ENCODE measurements around the gene SLC15A1. TPM values are rescaled to one million over a fixed set of nuclear protein-coding genes. Genes with fewer than 3 reads are reported as not detected.

The SLC15A1 gene
- not detected for total RNA-seq

GRCh38 chr13:98752467-98753290, at the start of gene SLC15A1:
Gene SLC15A1 (minus strand): TSS chr13:98752672. CDS start chr13:98752598, 74 bp downstream.
- DNase-seq (no peak), ATAC-seq (peak; percentile 25 to 46)
- Mint-ChIP-seq H3K4me3 (no peak within 1 kb of the TSS), H3K9me3 (peaks cover 10% of the 10 kb centered on the region), H3K4me1 (ENCODE audit: low read depth) (peaks cover 2% of the 10 kb centered on the region), H3K36me3 (ENCODE audit: insufficient read depth) (no peaks in the 10 kb centered on the region), H3K27me3 (ENCODE audit: low read depth) (peaks cover 62% of the 10 kb centered on the region)

- DNase-seq: no peak
- no peaks in the 10 kb centered on the region for H3K4me1 Mint-ChIP-seq (ENCODE audit: low read depth)
- no peak overlapping the region for H3K4me3 Mint-ChIP-seq
- no peaks in the 10 kb centered on the region for H3K27me3 Mint-ChIP-seq (ENCODE audit: low read depth)
- H3K9me3 Mint-ChIP-seq: no peaks in the 10 kb centered on the region
- ATAC-seq: no peak
- H3K36me3 Mint-ChIP-seq (ENCODE audit: insufficient read depth): peaks cover 54% of the 10 kb centered on the region
Observed at GRCh38 chr13:98801626-98802418, 49.4 kb upstream of the SLC15A1 start.

- ATAC-seq (no peak), DNase-seq (no peak)
- Mint-ChIP-seq H3K4me3 (no peak overlapping the region), H3K27me3 (ENCODE audit: low read depth) (no peaks in the 10 kb centered on the region), H3K36me3 (ENCODE audit: insufficient read depth) (peaks cover 60% of the 10 kb centered on the region), H3K9me3 (no peaks in the 10 kb centered on the region), H3K4me1 (ENCODE audit: low read depth) (no peaks in the 10 kb centered on the region)
Observed at GRCh38 chr13:98800078-98800477, 47.6 kb upstream of the SLC15A1 start.

- H3K9me3 Mint-ChIP-seq: no peaks in the 10 kb centered on the region
- DNase-seq (no peak), ATAC-seq (no peak)
- no peak overlapping the region for H3K4me3 Mint-ChIP-seq
- H3K36me3 Mint-ChIP-seq (ENCODE audit: insufficient read depth): peaks cover 63% of the 10 kb centered on the region
- no peaks in the 10 kb centered on the region for H3K27me3 Mint-ChIP-seq (ENCODE audit: low read depth)
- no peaks in the 10 kb centered on the region for H3K4me1 Mint-ChIP-seq (ENCODE audit: low read depth)
Observed at GRCh38 chr13:98798849-98799645, 46.6 kb upstream of the SLC15A1 start.

- DNase-seq: no peak
- no peaks in the 10 kb centered on the region for H3K27me3 Mint-ChIP-seq (ENCODE audit: low read depth)
- peaks cover 69% of the 10 kb centered on the region for H3K36me3 Mint-ChIP-seq (ENCODE audit: insufficient read depth)
- no peaks in the 10 kb centered on the region for H3K4me1 Mint-ChIP-seq (ENCODE audit: low read depth)
- H3K4me3 Mint-ChIP-seq: no peak overlapping the region
- no peaks in the 10 kb centered on the region for H3K9me3 Mint-ChIP-seq
- no peak for ATAC-seq
Observed at GRCh38 chr13:98797456-98797855, 45.0 kb upstream of the SLC15A1 start.

GRCh38 chr13:98796798-98797197, 44.3 kb upstream of the SLC15A1 start:
- H3K9me3 Mint-ChIP-seq: no peaks in the 10 kb centered on the region
- H3K27me3 Mint-ChIP-seq (ENCODE audit: low read depth): no peaks in the 10 kb centered on the region
- no peaks in the 10 kb centered on the region for H3K4me1 Mint-ChIP-seq (ENCODE audit: low read depth)
- ATAC-seq: no peak
- peaks cover 73% of the 10 kb centered on the region for H3K36me3 Mint-ChIP-seq (ENCODE audit: insufficient read depth)
- H3K4me3 Mint-ChIP-seq: no peak overlapping the region
- no peak for DNase-seq

- ATAC-seq (no peak), DNase-seq (no peak)
- Mint-ChIP-seq H3K4me1 (ENCODE audit: low read depth) (no peaks in the 10 kb centered on the region), H3K4me3 (no peak overlapping the region), H3K9me3 (no peaks in the 10 kb centered on the region), H3K27me3 (ENCODE audit: low read depth) (no peaks in the 10 kb centered on the region), H3K36me3 (ENCODE audit: insufficient read depth) (peaks cover 75% of the 10 kb centered on the region)
Observed at GRCh38 chr13:98796191-98796590, 43.7 kb upstream of the SLC15A1 start.

GRCh38 chr13:98795220-98795619, 42.7 kb upstream of the SLC15A1 start:
- no peak for DNase-seq
- H3K4me1 Mint-ChIP-seq (ENCODE audit: low read depth): no peaks in the 10 kb centered on the region
- H3K9me3 Mint-ChIP-seq: no peaks in the 10 kb centered on the region
- H3K36me3 Mint-ChIP-seq (ENCODE audit: insufficient read depth): peaks cover 75% of the 10 kb centered on the region
- ATAC-seq: no peak
- no peaks in the 10 kb centered on the region for H3K27me3 Mint-ChIP-seq (ENCODE audit: low read depth)
- no peak overlapping the region for H3K4me3 Mint-ChIP-seq

- Mint-ChIP-seq H3K36me3 (ENCODE audit: insufficient read depth) (peaks cover 69% of the 10 kb centered on the region), H3K27me3 (ENCODE audit: low read depth) (no peaks in the 10 kb centered on the region), H3K9me3 (peaks cover 4% of the 10 kb centered on the region), H3K4me1 (ENCODE audit: low read depth) (no peaks in the 10 kb centered on the region), H3K4me3 (no peak overlapping the region)
- ATAC-seq (no peak), DNase-seq (no peak)
Observed at GRCh38 chr13:98794498-98794897, 42.0 kb upstream of the SLC15A1 start.

- peaks cover 4% of the 10 kb centered on the region for H3K9me3 Mint-ChIP-seq
- H3K27me3 Mint-ChIP-seq (ENCODE audit: low read depth): peaks cover 2% of the 10 kb centered on the region
- DNase-seq (no peak), ATAC-seq (no peak)
- H3K4me3 Mint-ChIP-seq: no peak overlapping the region
- peaks cover 55% of the 10 kb centered on the region for H3K36me3 Mint-ChIP-seq (ENCODE audit: insufficient read depth)
- no peaks in the 10 kb centered on the region for H3K4me1 Mint-ChIP-seq (ENCODE audit: low read depth)
Observed at GRCh38 chr13:98792785-98793495, 40.5 kb upstream of the SLC15A1 start.

GRCh38 chr13:98792321-98792720, 39.8 kb upstream of the SLC15A1 start:
- Mint-ChIP-seq H3K36me3 (ENCODE audit: insufficient read depth) (peaks cover 50% of the 10 kb centered on the region), H3K9me3 (peaks cover 4% of the 10 kb centered on the region), H3K4me1 (ENCODE audit: low read depth) (no peaks in the 10 kb centered on the region), H3K4me3 (no peak overlapping the region), H3K27me3 (ENCODE audit: low read depth) (peaks cover 2% of the 10 kb centered on the region)
- DNase-seq (no peak), ATAC-seq (no peak)

- ATAC-seq: no peak
- H3K4me3 Mint-ChIP-seq: no peak overlapping the region
- H3K36me3 Mint-ChIP-seq (ENCODE audit: insufficient read depth): peaks cover 43% of the 10 kb centered on the region
- no peaks in the 10 kb centered on the region for H3K4me1 Mint-ChIP-seq (ENCODE audit: low read depth)
- H3K27me3 Mint-ChIP-seq (ENCODE audit: low read depth): peaks cover 2% of the 10 kb centered on the region
- DNase-seq: no peak
- H3K9me3 Mint-ChIP-seq: peaks cover 4% of the 10 kb centered on the region
Observed at GRCh38 chr13:98791611-98792010, 39.1 kb upstream of the SLC15A1 start.

- H3K36me3 Mint-ChIP-seq (ENCODE audit: insufficient read depth): peaks cover 11% of the 10 kb centered on the region
- no peaks in the 10 kb centered on the region for H3K4me1 Mint-ChIP-seq (ENCODE audit: low read depth)
- ATAC-seq: no peak
- DNase-seq: no peak
- H3K4me3 Mint-ChIP-seq: no peak overlapping the region
- H3K9me3 Mint-ChIP-seq: peaks cover 4% of the 10 kb centered on the region
- peaks cover 2% of the 10 kb centered on the region for H3K27me3 Mint-ChIP-seq (ENCODE audit: low read depth)
Observed at GRCh38 chr13:98787996-98788395, 35.5 kb upstream of the SLC15A1 start.

- H3K4me3 Mint-ChIP-seq: no peak overlapping the region
- H3K36me3 Mint-ChIP-seq (ENCODE audit: insufficient read depth): peaks cover 3% of the 10 kb centered on the region
- H3K9me3 Mint-ChIP-seq: peaks cover 4% of the 10 kb centered on the region
- ATAC-seq: no peak
- H3K27me3 Mint-ChIP-seq (ENCODE audit: low read depth): peaks cover 2% of the 10 kb centered on the region
- no peak for DNase-seq
- no peaks in the 10 kb centered on the region for H3K4me1 Mint-ChIP-seq (ENCODE audit: low read depth)
Observed at GRCh38 chr13:98787173-98787572, 34.7 kb upstream of the SLC15A1 start.
